Measurements from ENCODE around the gene HAUS8. TPM values are rescaled to one million over a fixed set of nuclear protein-coding genes. Genes with fewer than 3 reads are reported as not detected.
"Not testable (repeated sequence)": the region's sequence is repeated elsewhere in the genome, so short reads cannot be mapped to it uniquely, and the experiment has no call there.

Gene HAUS8
- total RNA-seq, 4 donors from 2014 or later, result 0.97 to 4.5 (median 3.3) TPM

- intact Hi-C loops (cut with DNase I; ENCODE audit: low total_unique reads), result no loop called here
- no peak for TF ChIP-seq POLR2A (IDR thresholded peaks at IDR 0.05)
- TF ChIP-seq, protein P1, sequence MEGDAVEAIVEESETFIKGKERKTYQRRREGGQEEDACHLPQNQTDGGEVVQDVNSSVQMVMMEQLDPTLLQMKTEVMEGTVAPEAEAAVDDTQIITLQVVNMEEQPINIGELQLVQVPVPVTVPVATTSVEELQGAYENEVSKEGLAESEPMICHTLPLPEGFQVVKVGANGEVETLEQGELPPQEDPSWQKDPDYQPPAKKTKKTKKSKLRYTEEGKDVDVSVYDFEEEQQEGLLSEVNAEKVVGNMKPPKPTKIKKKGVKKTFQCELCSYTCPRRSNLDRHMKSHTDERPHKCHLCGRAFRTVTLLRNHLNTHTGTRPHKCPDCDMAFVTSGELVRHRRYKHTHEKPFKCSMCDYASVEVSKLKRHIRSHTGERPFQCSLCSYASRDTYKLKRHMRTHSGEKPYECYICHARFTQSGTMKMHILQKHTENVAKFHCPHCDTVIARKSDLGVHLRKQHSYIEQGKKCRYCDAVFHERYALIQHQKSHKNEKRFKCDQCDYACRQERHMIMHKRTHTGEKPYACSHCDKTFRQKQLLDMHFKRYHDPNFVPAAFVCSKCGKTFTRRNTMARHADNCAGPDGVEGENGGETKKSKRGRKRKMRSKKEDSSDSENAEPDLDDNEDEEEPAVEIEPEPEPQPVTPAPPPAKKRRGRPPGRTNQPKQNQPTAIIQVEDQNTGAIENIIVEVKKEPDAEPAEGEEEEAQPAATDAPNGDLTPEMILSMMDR (IDR thresholded peaks at IDR 0.05 in 4 of 5, conservative IDR thresholded peaks at IDR 0.05 in 1 of 5), result no peak
- no peak overlapping the region for H3K4me3 ChIP-seq
- no peak for DNase-seq
- no peak for ATAC-seq
- H3K9me3 ChIP-seq, result peaks cover 0 to 4% (median 2%) of the 10 kb centered on the region in 3 donors
- in situ Hi-C loops (cut with MboI; ENCODE audit: low sequenced_read_pairs in 4 of 4), result no loop called here
- H3K4me1 ChIP-seq, result no peaks in the 10 kb centered on the region
- no peak overlapping the region for H3K27ac ChIP-seq
- H3K27me3 ChIP-seq, result peaks cover 11 to 23% (median 20%) of the 10 kb centered on the region in 3 donors
- H3K36me3 ChIP-seq, result no peaks in the 10 kb centered on the region
Measured at GRCh38 chr19:17020823-17021222, 54.4 kb downstream of the HAUS8 start.

DNA sequence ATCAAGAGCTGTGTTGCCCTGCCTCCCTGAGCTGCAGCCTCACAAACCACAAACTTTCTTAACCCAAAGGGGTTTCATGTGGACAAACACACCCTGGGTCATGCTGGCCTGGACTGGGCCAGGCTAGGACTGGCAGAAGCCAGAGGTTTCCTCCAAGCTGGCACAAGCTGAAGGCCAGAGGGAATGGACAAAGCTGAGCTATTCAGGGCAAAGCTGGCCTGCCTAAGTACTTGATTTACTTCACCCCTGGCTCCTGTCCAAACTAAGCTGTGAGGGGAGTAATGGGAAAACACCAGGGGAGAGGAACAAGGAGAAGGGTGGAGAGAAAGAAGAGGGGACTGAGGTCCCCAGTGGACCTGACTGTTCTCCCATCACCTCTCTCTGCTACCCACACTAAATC, 54.9 kb downstream of the HAUS8 start:
- no peak overlapping the region for H3K27ac ChIP-seq
- no peak overlapping the region for H3K4me3 ChIP-seq
- peaks cover 7 to 18% (median 16%) of the 10 kb centered on the region in 3 donors for H3K27me3 ChIP-seq
- peak in 1 of 2 donors; percentile 23 for ATAC-seq
- DNase-seq, result no peak
- peaks cover 0 to 4% (median 2%) of the 10 kb centered on the region in 3 donors for H3K9me3 ChIP-seq
- TF ChIP-seq, protein P1 (IDR thresholded peaks at IDR 0.05 in 4 of 5, conservative IDR thresholded peaks at IDR 0.05 in 1 of 5), result no peak
- no peak for TF ChIP-seq POLR2A (IDR thresholded peaks at IDR 0.05)
- in situ Hi-C loops (cut with MboI; ENCODE audit: low sequenced_read_pairs in 4 of 4) (no loop called here), intact Hi-C loops (cut with DNase I; ENCODE audit: low total_unique reads) (no loop called here)
- H3K4me1 ChIP-seq, result no peaks in the 10 kb centered on the region
- no peaks in the 10 kb centered on the region for H3K36me3 ChIP-seq

DNA sequence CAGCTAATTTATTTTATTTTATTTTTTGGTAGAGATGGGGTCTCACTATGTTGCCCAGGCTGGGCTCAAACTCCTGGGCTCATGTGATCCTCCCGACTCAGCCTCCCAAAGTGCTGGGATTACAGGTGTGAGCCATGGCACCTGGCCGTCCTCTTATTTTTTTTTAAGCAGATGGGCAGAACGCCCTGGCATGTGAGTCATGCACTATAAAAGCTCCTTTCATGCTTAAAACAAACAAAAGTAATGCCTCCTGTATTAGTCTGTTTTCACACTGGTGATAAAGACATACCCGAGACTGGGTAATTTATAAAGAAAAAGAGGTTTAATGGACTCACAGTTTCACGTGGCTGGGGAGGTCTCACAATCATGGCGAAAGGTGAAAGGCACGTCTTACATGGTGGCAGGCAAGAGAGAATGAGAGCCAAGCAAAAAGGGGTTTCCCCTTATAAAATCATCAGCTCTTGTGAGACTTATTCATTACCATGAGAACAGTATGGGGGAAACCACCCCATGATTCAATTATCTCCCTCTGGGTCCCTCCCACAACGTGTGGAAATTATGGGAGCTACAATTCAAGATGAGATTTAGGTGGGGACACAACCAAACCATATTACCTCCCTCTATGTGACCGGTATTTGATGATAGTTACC, 60.9 kb downstream of the HAUS8 start:
- H3K27me3 ChIP-seq; H3K4me1 ChIP-seq; in situ Hi-C loops (cut with MboI; ENCODE audit: low sequenced_read_pairs in 4 of 4); ATAC-seq; H3K4me3 ChIP-seq; H3K27ac ChIP-seq; H3K36me3 ChIP-seq; H3K9me3 ChIP-seq; DNase-seq; intact Hi-C loops (cut with DNase I; ENCODE audit: low total_unique reads): not testable (repeated sequence)

GRCh38 chr19:17011485-17011884, 63.8 kb downstream of the HAUS8 start:
- peaks cover 0 to 3% (median 0%) of the 10 kb centered on the region in 3 donors for H3K27me3 ChIP-seq
- intact Hi-C loops (cut with DNase I; ENCODE audit: low total_unique reads) (no loop called here), in situ Hi-C loops (cut with MboI; ENCODE audit: low sequenced_read_pairs in 4 of 4) (no loop called here)
- TF ChIP-seq, protein P1 (IDR thresholded peaks at IDR 0.05 in 4 of 5, conservative IDR thresholded peaks at IDR 0.05 in 1 of 5), result no peak
- TF ChIP-seq POLR2A (IDR thresholded peaks at IDR 0.05), result no peak
- ATAC-seq (no peak), DNase-seq (no peak)
- no peaks in the 10 kb centered on the region for H3K9me3 ChIP-seq
- no peak overlapping the region for H3K27ac ChIP-seq
- no peaks in the 10 kb centered on the region for H3K36me3 ChIP-seq
- no peak overlapping the region for H3K4me3 ChIP-seq
- no peaks in the 10 kb centered on the region for H3K4me1 ChIP-seq

- Histone ChIP-seq H3K27me3 (no peaks in the 10 kb centered on the region), H3K36me3 (no peaks in the 10 kb centered on the region), H3K27ac (no peak overlapping the region), H3K4me3 (no peak overlapping the region), H3K4me1 (no peaks in the 10 kb centered on the region), H3K9me3 (no peaks in the 10 kb centered on the region)
- DNase-seq (no peak), ATAC-seq (no peak)
- TF ChIP-seq POLR2A (IDR thresholded peaks at IDR 0.05), result no peak
- TF ChIP-seq, protein P1 (IDR thresholded peaks at IDR 0.05 in 4 of 5, conservative IDR thresholded peaks at IDR 0.05 in 1 of 5), result no peak
- intact Hi-C loops (cut with DNase I; ENCODE audit: low total_unique reads) (no loop called here), in situ Hi-C loops (cut with MboI; ENCODE audit: low sequenced_read_pairs in 4 of 4) (no loop called here)
Measured at GRCh38 chr19:17006579-17006978, 68.7 kb downstream of the HAUS8 start.
